ENCODE results near the gene SLC39A6. TPM values are rescaled to one million over a fixed set of nuclear protein-coding genes. Genes with fewer than 3 reads are reported as not detected.
A peak's percentile ranks its signal among the peaks of the same experiment; 100 is the strongest.
"Not testable (repeated sequence)": the region's sequence is repeated elsewhere in the genome, so short reads cannot be mapped to it uniquely, and the experiment has no call there.

The SLC39A6 gene
- total and polyA plus RNA-seq, 8 donors: 33.8 to 62.9 (median 52.2) TPM

DNA sequence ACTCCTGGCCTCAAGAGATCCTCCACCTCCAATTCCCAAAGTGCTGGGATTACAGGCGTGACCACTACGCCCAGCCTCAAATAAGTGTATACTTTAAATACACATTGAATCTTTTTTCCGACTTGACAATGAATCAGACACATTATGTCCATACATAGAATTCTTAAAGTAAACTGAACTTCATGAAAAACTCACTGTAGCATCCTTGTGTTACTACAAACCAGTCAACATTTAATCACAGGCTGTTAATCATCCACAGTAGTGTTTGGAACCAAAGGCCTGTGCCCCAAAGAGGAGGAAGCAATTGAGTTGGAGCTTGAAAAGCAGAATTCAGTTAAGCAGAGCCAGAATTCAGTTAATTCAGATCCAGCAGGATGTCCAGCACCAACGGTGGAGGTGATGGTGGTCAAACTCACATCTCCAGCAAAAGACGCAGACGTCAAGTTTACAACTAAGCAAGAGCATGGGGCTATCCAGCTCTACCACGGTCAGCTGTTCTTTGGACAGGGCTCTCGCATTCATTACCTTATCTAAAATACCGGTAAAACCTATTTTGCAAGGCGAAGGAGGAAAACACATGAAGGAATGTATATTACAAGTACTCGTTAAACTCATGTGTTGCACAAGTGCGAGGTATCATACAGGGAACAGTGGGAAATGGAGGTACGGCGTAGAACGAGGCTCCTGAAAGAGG lies 1.2 kb downstream of the SLC39A6 start:
- no peak for ATAC-seq
- H3K4me1 ChIP-seq: peaks cover 12 to 34% of the 10 kb centered on the region in 2 donors
- intact Hi-C loops (cut with DNase I): no loop called here
- H3K27ac ChIP-seq: no peak overlapping the region
- TF ChIP-seq CTCF (IDR thresholded peaks at IDR 0.05): no peak
- peak overlapping the region; percentile 69 to 86 for H3K4me3 ChIP-seq
- H3K9me3 ChIP-seq: no peaks in the 10 kb centered on the region
- peaks cover 0 to 16% of the 10 kb centered on the region in 2 donors for H3K36me3 ChIP-seq
- peak in 2 of 4 donors; percentile 1 to 8 for DNase-seq
- H3K27me3 ChIP-seq: no peaks in the 10 kb centered on the region

GRCh38 chr18:36126668-36127067 lies 2.5 kb downstream of the SLC39A6 start:
- ATAC-seq (no peak), DNase-seq (no peak)
- TF ChIP-seq CTCF (IDR thresholded peaks at IDR 0.05): no peak
- Histone ChIP-seq H3K9me3 (no peaks in the 10 kb centered on the region), H3K36me3 (peaks cover 0 to 24% of the 10 kb centered on the region in 2 donors), H3K4me3 (no peak overlapping the region), H3K4me1 (peaks cover 12 to 22% of the 10 kb centered on the region in 2 donors), H3K27ac (no peak overlapping the region), H3K27me3 (no peaks in the 10 kb centered on the region)
- intact Hi-C loops (cut with DNase I): no loop called here

- ATAC-seq: no peak
- intact Hi-C loops (cut with DNase I): no loop called here
- Histone ChIP-seq H3K9me3 (no peaks in the 10 kb centered on the region), H3K27ac (no peak overlapping the region), H3K27me3 (no peaks in the 10 kb centered on the region), H3K36me3 (peaks cover 0 to 38% of the 10 kb centered on the region in 2 donors), H3K4me1 (peaks cover 4 to 7% of the 10 kb centered on the region in 2 donors), H3K4me3 (no peak overlapping the region)
- TF ChIP-seq CTCF (IDR thresholded peaks at IDR 0.05): no peak
- no peak for DNase-seq
Observed at GRCh38 chr18:36124841-36125240, 4.3 kb downstream of the SLC39A6 start.

DNA sequence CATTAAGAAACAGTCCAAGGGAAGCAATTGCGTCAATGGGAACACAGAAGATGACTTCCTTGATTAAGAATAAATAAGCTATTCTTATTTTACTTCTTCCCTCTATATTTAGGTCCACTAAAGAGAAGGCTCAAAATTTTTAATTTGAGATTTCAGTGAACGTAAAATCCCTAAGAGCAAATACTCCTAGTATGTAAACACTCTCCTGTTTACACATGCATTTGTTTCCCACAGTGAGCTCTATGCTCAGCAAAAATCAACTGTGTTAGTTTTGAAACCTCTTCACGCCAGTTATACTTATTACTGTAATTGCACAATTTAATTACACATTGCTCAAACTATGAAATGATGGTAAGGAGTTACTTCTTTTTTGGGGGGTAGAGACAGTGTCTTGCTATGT lies 8.8 kb downstream of the SLC39A6 start:
- intact Hi-C loops (cut with DNase I): no loop called here
- no peaks in the 10 kb centered on the region for H3K9me3 ChIP-seq
- DNase-seq: no peak

GRCh38 chr18:36116771-36117170 lies 12.4 kb downstream of the SLC39A6 start:
- intact Hi-C loops (cut with DNase I); H3K9me3 ChIP-seq; DNase-seq; H3K4me1 ChIP-seq; ATAC-seq; H3K27me3 ChIP-seq; H3K27ac ChIP-seq; H3K4me3 ChIP-seq: not testable (repeated sequence)
- H3K36me3 ChIP-seq: peaks cover 0 to 60% of the 10 kb centered on the region in 2 donors

More for the DNA sequence above, 8.8 kb downstream of the SLC39A6 start:
- Histone ChIP-seq H3K27me3 (no peaks in the 10 kb centered on the region), H3K36me3 (peaks cover 0 to 51% of the 10 kb centered on the region in 2 donors), H3K4me1 (no peaks in the 10 kb centered on the region), H3K27ac (no peak overlapping the region), H3K4me3 (no peak overlapping the region)
- TF ChIP-seq CTCF (IDR thresholded peaks at IDR 0.05): no peak
- ATAC-seq: peak; percentile 66

GRCh38 chr18:36114738-36115137 lies 14.4 kb downstream of the SLC39A6 start:
- Histone ChIP-seq H3K4me3 (no peak overlapping the region), H3K9me3 (no peaks in the 10 kb centered on the region), H3K27ac (no peak overlapping the region), H3K36me3 (peaks cover 0 to 61% of the 10 kb centered on the region in 2 donors), H3K27me3 (no peaks in the 10 kb centered on the region), H3K4me1 (no peaks in the 10 kb centered on the region)
- DNase-seq (no peak), ATAC-seq (no peak)
- intact Hi-C loops (cut with DNase I): no loop called here
- TF ChIP-seq CTCF (IDR thresholded peaks at IDR 0.05): no peak
